Trophoblast cell (in vitro differentiated cells and primary cell): ENCODE results near the gene ANKRD28.
A peak's percentile ranks its signal among the peaks of the same experiment; 100 is the strongest.

Experiments
- DNase-seq, 2 donors: peaks; one replicate each; pipeline ENCODE4 v3.0.0-alpha.2; 2016
- H2AFZ ChIP-seq: 2 replicates; pipeline ENCODE4 v1.6.1; 2013; ENCODE audit warnings: low read length, moderate library complexity, mild to moderate bottlenecking; ENCODE audit not compliant: insufficient read depth, poor library complexity
- H2AK5ac ChIP-seq: 2 replicates; pipeline ENCODE4 v1.6.1; 2013; ENCODE audit warnings: mild to moderate bottlenecking, low read length
- H2BK120ac ChIP-seq: 2 replicates; pipeline ENCODE4 v1.6.1; 2013; ENCODE audit warnings: low read length, mild to moderate bottlenecking, moderate library complexity; ENCODE audit not compliant: insufficient read depth, poor library complexity
- H2BK12ac ChIP-seq: 2 replicates; pipeline ENCODE4 v1.6.1; 2013; ENCODE audit warnings: mild to moderate bottlenecking, low read length, moderate library complexity
- H2BK5ac ChIP-seq: 2 replicates; pipeline ENCODE4 v1.6.1; 2013; ENCODE audit warnings: low read length, low read depth, moderate library complexity, mild to moderate bottlenecking; ENCODE audit not compliant: poor library complexity
- H3K14ac ChIP-seq: 2 replicates; pipeline ENCODE4 v1.6.1; 2013; ENCODE audit warnings: mild to moderate bottlenecking, low read length
- H3K18ac ChIP-seq: 2 replicates; pipeline ENCODE4 v1.6.1; 2013; ENCODE audit warnings: mild to moderate bottlenecking, low read length
- H3K23ac ChIP-seq: 2 replicates; pipeline ENCODE4 v1.6.1; 2013; ENCODE audit warnings: low read length
- H3K27ac ChIP-seq: 2 replicates; pipeline ENCODE4 v1.5.1; 2013; ENCODE audit warnings: low read depth, mild to moderate bottlenecking, inconsistent platforms, low read length, moderate library complexity
- H3K27me3 ChIP-seq: 2 replicates; pipeline ENCODE4 v1.6.1; 2013; ENCODE audit warnings: inconsistent platforms, mild to moderate bottlenecking, low read length, moderate library complexity; ENCODE audit not compliant: insufficient read depth
- H3K36me3 ChIP-seq, 2 experiments: 1 replicate in 1 of 2; 2 replicates in 1 of 2; pipeline ENCODE4 v1.6.1; 2013; ENCODE audit warnings: low read length in 2 of 2, mild to moderate bottlenecking in 2 of 2, moderate library complexity in 1 of 2; ENCODE audit not compliant: insufficient read depth in 2 of 2, control insufficient read depth in 1 of 2
- H3K4ac ChIP-seq: 2 replicates; pipeline ENCODE4 v1.6.1; 2013; ENCODE audit warnings: low read depth, mild to moderate bottlenecking, low read length, moderate library complexity
- H3K4me1 ChIP-seq, 2 experiments: 1 replicate in 1 of 2; 2 replicates in 1 of 2; pipeline ENCODE4 v1.6.1; 2013; ENCODE audit warnings: low read length in 2 of 2, mild to moderate bottlenecking in 2 of 2, moderate library complexity in 1 of 2; ENCODE audit not compliant: insufficient read depth in 2 of 2, control insufficient read depth in 1 of 2
- H3K4me2 ChIP-seq: 2 replicates; pipeline ENCODE4 v1.6.1; 2013; ENCODE audit warnings: inconsistent platforms, mild to moderate bottlenecking, low read length, moderate library complexity
- H3K4me3 ChIP-seq: 2 replicates; pipeline ENCODE4 v1.5.1; 2013; ENCODE audit warnings: mild to moderate bottlenecking, low read depth, low read length, inconsistent platforms
- H3K79me1 ChIP-seq: one replicate; pipeline ENCODE4 v1.6.1; 2013; ENCODE audit warnings: low read length
- H3K79me2 ChIP-seq: 2 replicates; pipeline ENCODE4 v1.6.1; 2013; ENCODE audit warnings: low read length, mild to moderate bottlenecking; ENCODE audit not compliant: control insufficient read depth, insufficient read depth, poor library complexity
- H3K9ac ChIP-seq: 2 replicates; pipeline ENCODE4 v1.6.1; 2013; ENCODE audit warnings: mild to moderate bottlenecking, low read length
- H3K9me3 ChIP-seq: 2 replicates; pipeline ENCODE4 v1.6.1; 2013; ENCODE audit warnings: low read depth, mild to moderate bottlenecking, control low read depth, inconsistent platforms, low read length; ENCODE audit not compliant: insufficient read depth
- H4K12ac ChIP-seq: 2 replicates; pipeline ENCODE4 v1.6.1; 2013; ENCODE audit warnings: low read depth, mild to moderate bottlenecking, low read length, moderate library complexity
- H4K8ac ChIP-seq: 2 replicates; pipeline ENCODE4 v1.6.1; 2013; ENCODE audit warnings: low read depth, mild to moderate bottlenecking, low read length, moderate library complexity
- H4K91ac ChIP-seq: one replicate; pipeline ENCODE4 v1.6.1; 2013; ENCODE audit warnings: low read depth, mild to moderate bottlenecking, low read length, moderate library complexity
- WGBS: extraction: QIAGEN DNeasy Blood & Tissue Kit; methylation state at CpG from one replicate; pipeline ENCODE4 v1.1.7; 2013; ENCODE audit warnings: missing lambda C conversion rate; ENCODE audit not compliant: insufficient read length, insufficient coverage; ENCODE audit errors: extremely low coverage; 5-methylcytosine and 5-hydroxymethylcytosine counted together

Gene ANKRD28

DNA sequence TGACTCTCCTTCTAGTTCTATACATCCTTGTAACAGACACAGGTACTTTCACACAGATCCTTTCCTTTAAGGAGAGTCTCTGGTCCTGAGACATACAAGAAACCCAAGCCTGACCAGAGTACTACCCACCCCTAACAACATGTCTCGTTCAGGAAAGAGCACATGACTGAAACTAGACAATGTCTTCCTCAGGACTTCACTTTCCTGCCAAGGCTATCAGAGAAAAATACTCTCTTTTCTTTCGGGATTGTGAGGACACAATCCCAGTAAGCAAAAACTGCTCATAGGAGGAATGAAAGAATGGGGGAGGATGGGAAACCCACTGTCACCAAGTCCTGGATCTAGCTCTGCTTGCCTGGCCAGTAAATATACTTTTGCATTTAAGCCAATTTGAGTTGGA, 11.5 kb upstream of the ANKRD28 start:
- H3K27me3 ChIP-seq = no peaks in the 10 kb centered on the region
- H3K79me2 ChIP-seq = no peaks in the 10 kb centered on the region
- no peak overlapping the region for H2BK5ac ChIP-seq
- no peak overlapping the region for H3K14ac ChIP-seq
- WGBS = no CpG with 5 or more reads among the region's 2 CpGs
- no peak overlapping the region for H3K18ac ChIP-seq
- H3K4me2 ChIP-seq = no peak overlapping the region
- no peak overlapping the region for H3K9ac ChIP-seq
- no peak overlapping the region for H4K12ac ChIP-seq
- H2BK12ac ChIP-seq = no peak overlapping the region
- DNase-seq = no peak
- H2AK5ac ChIP-seq = no peak overlapping the region
- H3K23ac ChIP-seq = no peak overlapping the region
- H3K79me1 ChIP-seq = no peaks in the 10 kb centered on the region
- H2AFZ ChIP-seq = no peak overlapping the region
- no peak overlapping the region for H3K27ac ChIP-seq
- no peak overlapping the region for H3K4ac ChIP-seq
- H3K4me1 ChIP-seq = no peaks in the 10 kb centered on the region
- no peak overlapping the region for H2BK120ac ChIP-seq
- no peaks in the 10 kb centered on the region for H3K9me3 ChIP-seq
- no peak overlapping the region for H4K8ac ChIP-seq
- H4K91ac ChIP-seq = no peak overlapping the region
- no peak overlapping the region for H3K4me3 ChIP-seq
- no peaks in the 10 kb centered on the region for H3K36me3 ChIP-seq

DNA sequence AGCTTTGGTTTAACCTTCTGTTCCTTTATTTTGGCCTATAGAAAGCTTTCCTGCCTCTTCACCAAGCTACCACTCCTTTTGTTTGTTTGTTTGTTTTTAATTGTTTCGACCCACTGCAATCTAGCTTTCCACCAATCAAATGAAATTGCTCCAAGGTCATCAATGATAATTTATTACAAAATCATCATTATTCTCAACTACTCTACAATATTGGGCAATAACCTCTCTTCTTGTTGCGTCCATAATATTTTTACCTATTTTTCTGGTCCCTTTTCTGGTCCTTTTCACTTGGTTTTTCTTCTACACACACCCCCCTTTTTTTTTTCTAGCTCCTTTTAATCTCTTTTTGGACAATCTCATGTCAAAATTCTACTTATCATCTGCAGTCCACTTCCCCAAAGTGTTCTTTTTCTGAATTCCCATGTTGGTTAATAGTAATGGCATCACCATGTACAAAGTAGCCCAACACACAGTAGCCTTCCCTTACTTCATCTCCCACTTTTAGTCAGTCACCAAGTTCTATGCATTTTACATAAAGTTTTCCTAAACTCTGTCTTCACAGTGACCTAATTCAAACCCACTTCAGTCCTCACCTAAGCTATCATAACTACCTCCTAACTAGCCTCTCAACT, 11.0 kb upstream of the ANKRD28 start:
- no peak for DNase-seq
- no peak overlapping the region for H3K4me2 ChIP-seq
- no peak overlapping the region for H2AFZ ChIP-seq
- H3K36me3 ChIP-seq = no peaks in the 10 kb centered on the region
- no CpG with 5 or more reads among the region's 2 CpGs for WGBS
- no peak overlapping the region for H3K18ac ChIP-seq
- H3K9me3 ChIP-seq = no peaks in the 10 kb centered on the region
- no peaks in the 10 kb centered on the region for H3K79me2 ChIP-seq
- H3K9ac ChIP-seq = no peak overlapping the region
- H2BK5ac ChIP-seq = no peak overlapping the region
- H4K8ac ChIP-seq = no peak overlapping the region
- H2BK120ac ChIP-seq = no peak overlapping the region
- H3K4me1 ChIP-seq = no peaks in the 10 kb centered on the region
- no peak overlapping the region for H3K4ac ChIP-seq
- no peak overlapping the region for H3K23ac ChIP-seq
- H3K27me3 ChIP-seq = no peaks in the 10 kb centered on the region
- H4K12ac ChIP-seq = no peak overlapping the region
- H4K91ac ChIP-seq = no peak overlapping the region
- no peak overlapping the region for H3K27ac ChIP-seq
- no peak overlapping the region for H3K14ac ChIP-seq
- H3K79me1 ChIP-seq = no peaks in the 10 kb centered on the region
- no peak overlapping the region for H2AK5ac ChIP-seq
- no peak overlapping the region for H2BK12ac ChIP-seq
- no peak overlapping the region for H3K4me3 ChIP-seq

DNA sequence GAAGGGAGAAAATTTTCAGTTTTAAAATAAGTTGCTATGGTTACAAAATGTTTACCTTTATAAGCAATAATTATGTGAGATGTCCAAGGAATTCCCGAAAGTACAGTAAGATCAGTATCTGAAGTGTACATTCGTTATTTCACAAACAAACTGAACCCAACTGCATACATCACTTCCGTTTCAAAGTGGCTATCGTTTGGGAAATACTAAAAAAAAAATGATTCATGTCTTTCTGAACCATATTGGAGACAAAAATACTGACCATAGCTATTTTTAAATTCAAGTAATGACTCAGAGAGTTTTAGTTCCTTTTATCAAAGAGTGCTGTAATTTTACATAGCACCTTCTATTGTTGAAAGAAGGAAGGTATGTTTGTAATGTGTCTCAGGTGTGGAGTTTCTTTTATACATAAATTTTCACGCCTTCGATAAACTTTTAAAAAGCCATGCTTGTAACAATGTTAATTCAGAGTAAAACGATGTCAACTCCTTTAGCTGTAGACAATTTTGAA, 8.0 kb upstream of the ANKRD28 start:
- no peak overlapping the region for H3K4ac ChIP-seq
- H3K79me1 ChIP-seq = no peaks in the 10 kb centered on the region
- no peak overlapping the region for H2BK120ac ChIP-seq
- no peak overlapping the region for H2BK5ac ChIP-seq
- no peak overlapping the region for H2AFZ ChIP-seq
- H2AK5ac ChIP-seq = no peak overlapping the region
- H3K18ac ChIP-seq = no peak overlapping the region
- H3K4me2 ChIP-seq = no peak overlapping the region
- H3K23ac ChIP-seq = no peak overlapping the region
- no peak overlapping the region for H3K4me3 ChIP-seq
- no peaks in the 10 kb centered on the region for H3K27me3 ChIP-seq
- no peak overlapping the region for H2BK12ac ChIP-seq
- no peak overlapping the region for H3K9ac ChIP-seq
- H3K14ac ChIP-seq = no peak overlapping the region
- no peaks in the 10 kb centered on the region for H3K4me1 ChIP-seq
- H4K8ac ChIP-seq = no peak overlapping the region
- H3K79me2 ChIP-seq = no peaks in the 10 kb centered on the region
- no peaks in the 10 kb centered on the region for H3K9me3 ChIP-seq
- H3K27ac ChIP-seq = no peak overlapping the region
- DNase-seq = peak; percentile 52 to 89
- no CpG with 5 or more reads among the region's 7 CpGs for WGBS
- no peak overlapping the region for H4K12ac ChIP-seq
- H4K91ac ChIP-seq = no peak overlapping the region
- no peaks in the 10 kb centered on the region for H3K36me3 ChIP-seq

DNA sequence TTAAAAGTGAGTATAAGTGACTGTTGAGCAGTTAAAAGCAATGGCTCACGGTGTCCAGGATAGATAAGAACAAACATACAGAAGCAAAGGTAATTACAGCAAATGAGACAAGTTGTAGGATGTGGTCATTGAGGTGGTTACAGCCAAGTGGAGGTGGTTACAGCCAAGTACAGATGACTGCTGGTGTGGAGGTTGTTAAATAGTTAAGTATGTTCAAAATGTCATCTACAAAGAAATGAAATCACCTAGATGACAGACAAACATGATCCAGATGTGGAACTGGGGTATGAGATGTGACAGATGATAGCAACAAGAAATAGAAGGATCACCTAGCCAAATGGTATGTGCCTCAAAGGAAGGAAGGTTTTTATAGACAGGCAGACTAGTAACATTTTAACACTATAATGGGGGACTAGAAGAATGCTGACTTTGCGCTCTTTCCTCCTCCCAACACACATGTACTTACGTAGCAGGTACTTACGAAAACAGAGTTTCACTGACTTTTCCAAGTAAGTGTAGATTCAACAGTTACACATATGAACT, 6.8 kb upstream of the ANKRD28 start:
- Histone ChIP-seq H3K14ac (no peak overlapping the region), H3K4me3 (no peak overlapping the region), H3K27ac (no peak overlapping the region), H3K9ac (no peak overlapping the region), H3K27me3 (no peaks in the 10 kb centered on the region), H4K91ac (no peak overlapping the region), H2BK5ac (no peak overlapping the region), H3K79me1 (no peaks in the 10 kb centered on the region), H2AFZ (no peak overlapping the region), H4K12ac (no peak overlapping the region), H2BK120ac (no peak overlapping the region), H3K9me3 (no peaks in the 10 kb centered on the region), H3K36me3 (no peaks in the 10 kb centered on the region), H2BK12ac (no peak overlapping the region), H3K18ac (no peak overlapping the region), H2AK5ac (no peak overlapping the region), H3K4me2 (no peak overlapping the region), H3K4me1 (no peaks in the 10 kb centered on the region), H3K79me2 (no peaks in the 10 kb centered on the region), H3K23ac (no peak overlapping the region), H3K4ac (no peak overlapping the region), H4K8ac (no peak overlapping the region)
- DNase-seq = peak; percentile 3 to 41
- no CpG with 5 or more reads among the region's 4 CpGs for WGBS
